Measurements from ENCODE around the gene TEX28. TPM values are rescaled to one million over a fixed set of nuclear protein-coding genes. Genes with fewer than 3 reads are reported as not detected.
"Not testable (repeated sequence)": the region's sequence is repeated elsewhere in the genome, so short reads cannot be mapped to it uniquely, and the experiment has no call there.

The TEX28 gene
- total RNA-seq, 4 donors from 2014 or later, result not detected

DNA sequence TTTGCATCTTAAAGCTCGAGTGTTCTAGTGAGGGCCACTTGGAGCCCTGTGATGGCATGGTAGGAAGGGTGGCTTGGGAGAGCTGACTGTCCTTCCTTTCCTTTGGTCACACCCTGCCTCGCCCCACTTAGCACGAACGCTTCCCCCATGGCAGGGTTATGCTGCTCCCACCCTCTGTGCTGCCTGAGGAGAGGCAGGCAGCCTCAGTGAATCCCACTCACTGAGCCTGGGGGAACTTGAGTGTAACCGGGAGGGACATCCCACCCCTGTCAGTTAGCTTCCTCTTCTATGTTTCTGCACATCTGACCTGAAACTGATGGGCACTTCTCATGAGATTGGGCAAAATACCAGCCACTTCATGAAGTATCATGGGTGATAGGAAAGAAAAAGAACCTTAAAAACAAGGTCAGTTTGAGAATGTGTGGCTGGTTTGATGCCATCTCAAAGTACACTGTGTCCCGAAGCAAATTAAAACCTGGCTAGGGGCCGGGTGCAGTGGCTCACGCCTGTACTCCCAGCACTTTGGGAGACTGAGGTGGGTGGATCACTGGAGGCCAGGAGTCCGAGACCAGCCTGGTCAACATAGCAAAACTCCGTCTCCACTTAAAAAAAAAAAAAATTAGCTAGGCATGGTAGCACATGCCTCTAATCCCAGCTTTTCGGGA is 10.7 kb upstream of the TEX28 start:
- no peak for DNase-seq
- intact Hi-C loops (cut with DNase I), result no loop called here
- Histone ChIP-seq H3K4me1 (no peaks in the 10 kb centered on the region), H3K36me3 (no peaks in the 10 kb centered on the region), H3K4me3 (no peak overlapping the region), H3K27ac (no peak overlapping the region), H3K27me3 (no peaks in the 10 kb centered on the region), H3K9me3 (no peaks in the 10 kb centered on the region)
- no peak for TF ChIP-seq POLR2A (IDR thresholded peaks at IDR 0.05)
- TF ChIP-seq, protein P1, sequence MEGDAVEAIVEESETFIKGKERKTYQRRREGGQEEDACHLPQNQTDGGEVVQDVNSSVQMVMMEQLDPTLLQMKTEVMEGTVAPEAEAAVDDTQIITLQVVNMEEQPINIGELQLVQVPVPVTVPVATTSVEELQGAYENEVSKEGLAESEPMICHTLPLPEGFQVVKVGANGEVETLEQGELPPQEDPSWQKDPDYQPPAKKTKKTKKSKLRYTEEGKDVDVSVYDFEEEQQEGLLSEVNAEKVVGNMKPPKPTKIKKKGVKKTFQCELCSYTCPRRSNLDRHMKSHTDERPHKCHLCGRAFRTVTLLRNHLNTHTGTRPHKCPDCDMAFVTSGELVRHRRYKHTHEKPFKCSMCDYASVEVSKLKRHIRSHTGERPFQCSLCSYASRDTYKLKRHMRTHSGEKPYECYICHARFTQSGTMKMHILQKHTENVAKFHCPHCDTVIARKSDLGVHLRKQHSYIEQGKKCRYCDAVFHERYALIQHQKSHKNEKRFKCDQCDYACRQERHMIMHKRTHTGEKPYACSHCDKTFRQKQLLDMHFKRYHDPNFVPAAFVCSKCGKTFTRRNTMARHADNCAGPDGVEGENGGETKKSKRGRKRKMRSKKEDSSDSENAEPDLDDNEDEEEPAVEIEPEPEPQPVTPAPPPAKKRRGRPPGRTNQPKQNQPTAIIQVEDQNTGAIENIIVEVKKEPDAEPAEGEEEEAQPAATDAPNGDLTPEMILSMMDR (IDR thresholded peaks at IDR 0.05), result no peak
- 69 to 72% methylated on average over 5 to 6 of the region's 11 CpGs for WGBS, 2 donors

DNA sequence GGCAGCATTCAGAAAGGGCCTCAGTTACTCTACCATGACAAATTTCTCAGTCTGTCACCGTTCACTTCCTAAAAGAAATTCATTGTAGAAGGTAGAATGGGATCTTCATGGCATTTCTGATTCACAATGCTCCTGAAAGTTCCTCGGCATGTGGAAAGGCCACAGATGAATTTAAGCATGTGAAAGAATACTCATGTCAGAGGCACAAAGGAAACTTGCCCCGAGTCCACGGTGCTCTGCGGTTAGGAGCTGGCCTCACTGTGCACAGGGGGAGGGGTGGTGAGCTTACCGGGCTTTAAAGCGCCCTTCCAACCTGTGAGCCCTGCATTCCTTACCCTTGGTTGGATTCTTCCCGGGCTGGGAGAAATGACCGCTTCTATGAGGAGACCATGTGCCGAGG is 9.9 kb upstream of the TEX28 start:
- H3K27ac ChIP-seq, result no peak overlapping the region
- no peaks in the 10 kb centered on the region for H3K4me1 ChIP-seq
- no peak for TF ChIP-seq POLR2A (IDR thresholded peaks at IDR 0.05)
- TF ChIP-seq, protein P1 (IDR thresholded peaks at IDR 0.05), result no peak
- no peaks in the 10 kb centered on the region for H3K9me3 ChIP-seq
- H3K27me3 ChIP-seq, result no peaks in the 10 kb centered on the region
- no peak overlapping the region for H3K4me3 ChIP-seq
- no peaks in the 10 kb centered on the region for H3K36me3 ChIP-seq
- intact Hi-C loops (cut with DNase I), result no loop called here
- WGBS, 2 donors, result 85 to 92% methylated on average over 5 to 9 of the region's 10 CpGs
- DNase-seq, result no peak

DNA sequence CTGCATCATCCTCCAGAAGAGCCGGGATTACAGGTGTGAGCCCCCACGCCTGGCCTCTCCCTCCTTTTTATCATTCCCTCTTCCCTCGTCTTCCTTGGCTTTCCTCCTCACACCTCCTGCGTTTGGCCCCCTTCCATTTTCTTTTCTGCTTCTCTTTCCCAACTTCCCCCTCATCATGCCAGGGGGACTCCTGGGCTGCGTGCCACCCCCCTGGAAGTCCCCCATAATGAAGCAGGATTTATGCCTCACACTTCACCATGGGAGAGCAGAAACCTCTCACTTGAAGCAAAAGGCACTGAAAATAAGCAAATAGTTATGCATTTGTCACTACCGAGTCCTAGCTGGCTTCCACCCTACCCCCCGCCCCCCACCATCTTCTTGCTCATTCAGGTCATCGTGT is 8.6 kb upstream of the TEX28 start:
- intact Hi-C loops (cut with DNase I), result no loop called here
- 60 to 79% methylated on average over 3 to 5 of the region's 8 CpGs for WGBS, 2 donors
- H3K27ac ChIP-seq, result no peak overlapping the region

DNA sequence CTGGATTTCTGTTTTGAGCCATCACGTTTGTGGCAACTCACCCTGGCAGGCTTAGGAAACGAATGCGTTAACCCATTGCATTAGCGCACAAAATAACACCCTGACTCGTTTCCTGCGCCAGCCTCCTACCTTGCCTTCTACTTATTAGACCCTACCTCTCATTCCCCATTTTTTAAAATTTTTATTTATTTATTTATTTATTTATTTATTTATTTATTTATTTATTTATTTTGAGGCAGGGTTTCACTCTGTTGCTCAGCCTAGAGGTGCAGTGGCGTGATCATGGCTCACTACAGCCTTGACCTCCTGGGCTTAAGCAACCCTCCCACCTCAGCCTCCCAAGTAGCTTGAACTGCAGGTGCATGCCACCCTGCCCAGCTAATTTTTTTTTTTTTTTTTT is 8.1 kb upstream of the TEX28 start:
- H3K4me3 ChIP-seq; H3K36me3 ChIP-seq; H3K27ac ChIP-seq; intact Hi-C loops (cut with DNase I); DNase-seq; H3K9me3 ChIP-seq; H3K27me3 ChIP-seq; H3K4me1 ChIP-seq: not testable (repeated sequence)
- WGBS, 2 donors, result 79 to 84% methylated on average over 7 of the region's 7 CpGs

More for the DNA sequence above, 8.6 kb upstream of the TEX28 start:
- TF ChIP-seq, protein P1 (IDR thresholded peaks at IDR 0.05), result no peak
- TF ChIP-seq POLR2A (IDR thresholded peaks at IDR 0.05), result no peak
- DNase-seq, result no peak
- no peaks in the 10 kb centered on the region for H3K27me3 ChIP-seq
- no peaks in the 10 kb centered on the region for H3K36me3 ChIP-seq
- H3K4me1 ChIP-seq, result no peaks in the 10 kb centered on the region
- no peak overlapping the region for H3K4me3 ChIP-seq
- H3K9me3 ChIP-seq, result no peaks in the 10 kb centered on the region

DNA sequence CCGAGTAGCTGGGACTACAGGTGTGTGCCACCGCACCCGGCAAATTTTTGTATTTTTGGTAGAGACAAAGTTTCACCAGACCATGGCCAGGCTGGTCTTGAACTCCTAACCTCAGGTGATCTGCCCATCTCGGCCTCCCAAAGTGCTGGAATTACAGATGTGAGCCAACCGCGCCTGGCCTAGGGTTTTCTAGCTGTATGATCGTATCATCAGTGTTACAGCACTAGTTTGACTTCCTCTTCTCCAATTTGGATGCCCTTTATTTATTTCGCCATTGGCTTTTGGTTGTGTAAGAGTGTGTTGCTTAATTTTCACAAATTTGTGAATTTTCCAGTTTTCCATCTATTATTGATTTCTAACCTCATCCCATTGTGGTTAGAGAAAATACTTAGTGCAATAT is 5.9 kb upstream of the TEX28 start:
- Histone ChIP-seq H3K4me3 (no peak overlapping the region), H3K27ac (no peak overlapping the region), H3K27me3 (no peaks in the 10 kb centered on the region), H3K9me3 (no peaks in the 10 kb centered on the region), H3K36me3 (no peaks in the 10 kb centered on the region), H3K4me1 (no peaks in the 10 kb centered on the region)
- DNase-seq, result no peak
- TF ChIP-seq POLR2A (IDR thresholded peaks at IDR 0.05), result no peak
- TF ChIP-seq, protein P1 (IDR thresholded peaks at IDR 0.05), result no peak
- 85 to 92% methylated on average over 7 to 8 of the region's 8 CpGs for WGBS, 2 donors
- intact Hi-C loops (cut with DNase I), result no loop called here

DNA sequence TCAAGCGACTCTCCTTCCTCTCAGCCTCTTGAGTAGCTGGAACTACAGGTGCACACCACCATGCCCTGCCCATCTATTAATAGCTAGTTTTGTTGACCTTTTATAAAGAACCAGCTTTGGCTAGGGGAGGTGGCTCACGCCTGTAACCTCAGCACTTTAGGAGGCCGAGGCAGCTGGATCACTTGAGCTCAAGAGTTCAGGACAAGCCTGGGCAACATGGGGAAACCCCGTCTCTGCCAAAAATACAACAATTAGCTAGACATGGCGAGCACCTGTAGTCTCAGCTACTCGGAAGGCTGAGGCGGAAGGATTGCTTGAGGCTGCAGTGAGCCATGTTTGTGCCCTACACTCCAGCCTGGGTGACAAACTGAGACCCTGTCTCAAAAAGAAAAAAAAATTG is 3.4 kb upstream of the TEX28 start:
- Histone ChIP-seq H3K27ac (no peak overlapping the region), H3K4me3 (no peak overlapping the region), H3K36me3 (no peaks in the 10 kb centered on the region), H3K4me1 (no peaks in the 10 kb centered on the region), H3K9me3 (no peaks in the 10 kb centered on the region), H3K27me3 (no peaks in the 10 kb centered on the region)
- intact Hi-C loops (cut with DNase I), result no loop called here
- DNase-seq, result no peak
- TF ChIP-seq, protein P1 (IDR thresholded peaks at IDR 0.05), result no peak
- no peak for TF ChIP-seq POLR2A (IDR thresholded peaks at IDR 0.05)
- 30 to 66% methylated on average over 4 to 7 of the region's 7 CpGs for WGBS, 2 donors
